Dendritic cell treated with granulocyte-macrophage colony-stimulating factor and Interleukin-4, amounts not matched to agents 40 ng/mL and 50 ng/mL, for 4 days (primary cell): ENCODE results near the gene AP3B1.
"Not testable (repeated sequence)": the region's sequence is repeated elsewhere in the genome, so short reads cannot be mapped to it uniquely, and the experiment has no call there.

ENCODE experiments used
- H3K27ac Mint-ChIP-seq: one replicate; pipeline ENCODE4 v1.8.0; 2022; ENCODE audit warnings: mild to moderate bottlenecking, mixed read lengths
- H3K27me3 Mint-ChIP-seq: one replicate; pipeline ENCODE4 v1.8.0; 2022; ENCODE audit warnings: mild to moderate bottlenecking, mixed read lengths
- H3K36me3 Mint-ChIP-seq: one replicate; pipeline ENCODE4 v1.8.0; 2022; ENCODE audit warnings: low read depth, mixed read lengths
- H3K4me1 Mint-ChIP-seq: one replicate; pipeline ENCODE4 v1.8.0; 2022; ENCODE audit warnings: low read depth, mixed read lengths
- H3K4me3 Mint-ChIP-seq: one replicate; pipeline ENCODE4 v1.8.0; 2022; ENCODE audit warnings: mild to moderate bottlenecking, moderate library complexity, mixed read lengths
- H3K9me3 Mint-ChIP-seq: one replicate; pipeline ENCODE4 v1.8.0; 2022; ENCODE audit warnings: mixed read lengths
- intact Hi-C: fragments of 100-400 bp; cut with micrococcal nuclease; formaldehyde crosslinking; loops from one replicate; pipeline ENCODE4 v1.15.0; 2022

The AP3B1 gene

GRCh38 chr5:78213799-78214198 is 80.7 kb downstream of the AP3B1 start:
- Mint-ChIP-seq H3K27me3 (no peaks in the 10 kb centered on the region), H3K9me3 (no peaks in the 10 kb centered on the region), H3K36me3 (peaks cover 36% of the 10 kb centered on the region), H3K4me3 (no peak overlapping the region), H3K4me1 (no peaks in the 10 kb centered on the region), H3K27ac (no peak overlapping the region)
- intact Hi-C loops: no loop called here

DNA sequence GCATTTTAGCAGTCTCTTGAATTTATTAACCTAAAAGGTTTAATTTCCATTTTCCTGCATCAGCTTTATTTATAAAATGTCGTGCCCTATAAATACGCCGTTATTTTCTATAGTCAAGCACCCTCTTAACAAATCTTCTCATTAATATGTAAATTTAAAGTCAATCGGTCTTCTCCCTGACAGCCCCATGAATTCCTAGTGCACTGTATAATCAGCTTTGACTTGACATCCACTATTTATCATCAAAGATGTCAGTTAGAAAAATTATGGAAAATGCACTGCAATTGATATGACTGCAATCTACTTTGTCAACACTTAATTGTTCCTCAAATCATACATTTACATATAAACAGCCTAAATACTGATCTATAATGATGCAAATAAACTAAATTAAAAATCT is 83.4 kb downstream of the AP3B1 start:
- H3K27me3 Mint-ChIP-seq: no peaks in the 10 kb centered on the region
- H3K4me1 Mint-ChIP-seq: peaks cover 6% of the 10 kb centered on the region
- intact Hi-C loops: no loop called here
- H3K4me3 Mint-ChIP-seq: no peak overlapping the region
- no peaks in the 10 kb centered on the region for H3K9me3 Mint-ChIP-seq
- H3K36me3 Mint-ChIP-seq: peaks cover 51% of the 10 kb centered on the region
- H3K27ac Mint-ChIP-seq: no peak overlapping the region

- Mint-ChIP-seq H3K4me1 (peaks cover 6% of the 10 kb centered on the region), H3K9me3 (peaks cover 15% of the 10 kb centered on the region), H3K27me3 (no peaks in the 10 kb centered on the region), H3K4me3 (no peak overlapping the region), H3K36me3 (peaks cover 67% of the 10 kb centered on the region), H3K27ac (no peak overlapping the region)
- intact Hi-C loops: no loop called here
Observed at GRCh38 chr5:78204241-78204640, 90.3 kb downstream of the AP3B1 start.

DNA sequence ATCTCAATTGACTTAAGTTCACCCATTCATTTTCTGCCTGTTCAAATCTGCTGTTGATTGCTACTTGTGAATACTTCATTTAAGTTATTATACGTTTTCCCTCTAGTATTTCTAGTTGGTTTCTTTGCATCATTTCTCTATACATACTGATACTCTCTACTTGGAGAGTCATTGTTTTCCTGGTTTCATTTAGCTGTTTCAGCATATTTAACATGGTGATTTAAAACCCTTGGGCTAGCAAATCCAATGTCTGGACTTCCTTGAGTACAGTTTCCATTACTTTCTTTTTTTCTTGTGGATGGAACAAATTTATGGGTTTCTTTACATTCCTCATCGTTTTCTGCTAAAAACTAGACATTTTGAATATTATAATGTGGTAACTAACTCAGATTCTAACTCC is 90.7 kb downstream of the AP3B1 start:
- Mint-ChIP-seq H3K36me3 (peaks cover 63% of the 10 kb centered on the region), H3K4me3 (no peak overlapping the region), H3K27me3 (no peaks in the 10 kb centered on the region), H3K4me1 (peaks cover 6% of the 10 kb centered on the region), H3K27ac (no peak overlapping the region), H3K9me3 (peaks cover 15% of the 10 kb centered on the region)
- intact Hi-C loops: no loop called here

GRCh38 chr5:78190402-78190801 is 104.1 kb downstream of the AP3B1 start:
- intact Hi-C loops: no loop called here
- Mint-ChIP-seq H3K27ac (no peak overlapping the region), H3K9me3 (peaks cover 7% of the 10 kb centered on the region), H3K4me3 (no peak overlapping the region), H3K27me3 (no peaks in the 10 kb centered on the region), H3K4me1 (no peaks in the 10 kb centered on the region), H3K36me3 (peaks cover 20% of the 10 kb centered on the region)

GRCh38 chr5:78188681-78189080 is 105.8 kb downstream of the AP3B1 start:
- H3K4me1 Mint-ChIP-seq, intact Hi-C loops, H3K9me3 Mint-ChIP-seq, H3K27ac Mint-ChIP-seq, H3K27me3 Mint-ChIP-seq, H3K4me3 Mint-ChIP-seq: not testable (repeated sequence)
- peaks cover 22% of the 10 kb centered on the region for H3K36me3 Mint-ChIP-seq

GRCh38 chr5:78187172-78187571 is 107.3 kb downstream of the AP3B1 start:
- no peak overlapping the region for H3K4me3 Mint-ChIP-seq
- no peak overlapping the region for H3K27ac Mint-ChIP-seq
- peaks cover 32% of the 10 kb centered on the region for H3K36me3 Mint-ChIP-seq
- H3K4me1 Mint-ChIP-seq: peaks cover 8% of the 10 kb centered on the region
- intact Hi-C loops: no loop called here
- H3K9me3 Mint-ChIP-seq: peaks cover 7% of the 10 kb centered on the region
- H3K27me3 Mint-ChIP-seq: no peaks in the 10 kb centered on the region

DNA sequence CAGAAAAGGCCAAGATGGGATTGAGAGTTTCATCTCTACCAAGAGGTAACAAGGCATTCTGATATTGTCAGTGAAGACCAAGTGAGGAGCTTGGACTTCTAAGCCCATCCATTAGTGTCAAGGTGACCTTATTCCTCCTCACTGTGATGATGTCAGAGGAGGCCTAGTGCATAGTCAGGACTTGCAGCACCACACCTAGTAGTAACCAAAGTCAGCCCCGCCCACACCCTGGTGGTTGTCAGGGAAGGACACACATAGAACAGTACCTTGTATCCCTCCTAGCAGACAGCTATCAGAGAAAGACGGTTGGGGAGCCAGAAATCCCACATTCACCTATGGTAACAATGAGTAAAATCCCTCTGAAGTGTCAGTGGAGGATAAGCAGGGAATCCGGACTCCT is 111.7 kb downstream of the AP3B1 start:
- Mint-ChIP-seq H3K9me3 (no peaks in the 10 kb centered on the region), H3K27ac (no peak overlapping the region), H3K36me3 (peaks cover 43% of the 10 kb centered on the region), H3K4me1 (peaks cover 8% of the 10 kb centered on the region), H3K4me3 (no peak overlapping the region), H3K27me3 (no peaks in the 10 kb centered on the region)
- intact Hi-C loops: no loop called here

DNA sequence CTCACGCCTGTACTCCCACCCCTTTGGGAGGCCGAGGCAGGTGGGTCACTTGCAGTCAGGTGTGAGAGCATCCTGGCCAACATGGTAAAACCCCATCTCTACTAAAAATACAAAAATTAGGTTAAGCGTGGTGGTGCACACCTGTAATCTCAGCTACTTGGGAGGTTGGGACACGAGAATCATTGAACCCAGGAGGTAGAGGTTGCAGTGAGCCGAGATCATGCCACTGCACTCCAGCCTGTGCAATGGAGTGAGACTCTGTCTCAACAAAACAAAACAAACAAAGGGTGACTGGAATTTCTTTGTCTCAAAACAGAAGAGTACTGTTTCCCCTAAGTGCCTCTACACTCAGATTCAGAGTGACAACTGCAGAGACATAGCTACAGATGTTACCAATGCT is 116.1 kb downstream of the AP3B1 start:
- Mint-ChIP-seq H3K27ac (no peak overlapping the region), H3K36me3 (peaks cover 70% of the 10 kb centered on the region), H3K4me1 (no peaks in the 10 kb centered on the region), H3K27me3 (no peaks in the 10 kb centered on the region), H3K4me3 (no peak overlapping the region), H3K9me3 (peaks cover 14% of the 10 kb centered on the region)
- intact Hi-C loops: no loop called here

DNA sequence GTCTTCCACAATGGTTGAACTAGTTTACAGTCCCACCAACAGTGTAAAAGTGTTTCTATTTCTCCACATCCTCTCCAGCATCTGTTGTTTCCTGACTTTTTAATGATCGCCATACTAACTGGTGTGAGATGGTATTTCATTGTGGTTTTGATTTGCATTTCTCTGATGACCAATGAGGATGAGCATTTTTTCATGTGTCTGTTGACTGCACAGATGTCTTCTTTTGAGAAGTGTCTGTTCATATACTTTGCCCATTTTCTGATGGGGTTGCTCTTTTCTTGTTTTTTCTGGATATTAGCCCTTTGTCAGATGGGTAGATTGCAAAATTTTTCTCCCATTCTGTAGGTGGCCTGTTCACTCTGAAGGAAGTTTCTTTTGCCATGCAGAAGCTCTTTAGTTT is 124.2 kb downstream of the AP3B1 start:
- H3K27me3 Mint-ChIP-seq, H3K4me1 Mint-ChIP-seq, H3K4me3 Mint-ChIP-seq, H3K27ac Mint-ChIP-seq, intact Hi-C loops: not testable (repeated sequence)
- Mint-ChIP-seq H3K36me3 (peaks cover 91% of the 10 kb centered on the region), H3K9me3 (peaks cover 44% of the 10 kb centered on the region)

- Mint-ChIP-seq H3K4me3 (no peak overlapping the region), H3K4me1 (no peaks in the 10 kb centered on the region), H3K27ac (no peak overlapping the region), H3K36me3 (peaks cover 64% of the 10 kb centered on the region), H3K27me3 (no peaks in the 10 kb centered on the region), H3K9me3 (peaks cover 7% of the 10 kb centered on the region)
- intact Hi-C loops: no loop called here
Observed at GRCh38 chr5:78162253-78162862, 132.1 kb downstream of the AP3B1 start.

- no peak overlapping the region for H3K27ac Mint-ChIP-seq
- H3K36me3 Mint-ChIP-seq: peaks cover 79% of the 10 kb centered on the region
- no peak overlapping the region for H3K4me3 Mint-ChIP-seq
- H3K9me3 Mint-ChIP-seq: peaks cover 7% of the 10 kb centered on the region
- no peaks in the 10 kb centered on the region for H3K27me3 Mint-ChIP-seq
- intact Hi-C loops: no loop called here
- no peaks in the 10 kb centered on the region for H3K4me1 Mint-ChIP-seq
Observed at GRCh38 chr5:78157001-78157400, 137.5 kb downstream of the AP3B1 start.

- intact Hi-C loops: no loop called here
- Mint-ChIP-seq H3K27me3 (no peaks in the 10 kb centered on the region), H3K4me3 (no peak overlapping the region), H3K9me3 (no peaks in the 10 kb centered on the region), H3K36me3 (peaks cover 94% of the 10 kb centered on the region), H3K4me1 (no peaks in the 10 kb centered on the region), H3K27ac (no peak overlapping the region)
Observed at GRCh38 chr5:78151594-78152271, 142.8 kb downstream of the AP3B1 start.

DNA sequence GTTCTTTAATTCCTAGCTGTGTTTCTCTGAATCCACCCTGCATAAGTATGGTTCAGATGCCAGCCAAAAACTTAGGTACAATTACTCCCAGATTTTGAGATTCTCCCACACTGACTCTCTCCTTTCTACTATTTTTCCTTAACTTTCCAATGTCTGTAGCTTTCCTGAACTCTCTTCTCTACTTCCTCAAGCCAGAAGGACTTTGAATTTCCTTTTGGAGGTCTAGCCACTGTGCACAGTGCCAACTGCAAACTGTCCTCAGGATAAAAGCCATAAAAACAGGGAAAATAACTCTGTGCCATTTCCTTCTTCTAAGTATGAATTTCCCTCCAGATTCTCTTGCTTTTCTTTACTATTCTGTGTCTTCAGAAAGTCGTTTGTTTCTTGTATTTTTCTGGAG is 157.2 kb downstream of the AP3B1 start:
- H3K9me3 Mint-ChIP-seq: no peaks in the 10 kb centered on the region
- H3K27me3 Mint-ChIP-seq: no peaks in the 10 kb centered on the region
- intact Hi-C loops: no loop called here
- peaks cover 57% of the 10 kb centered on the region for H3K36me3 Mint-ChIP-seq
- no peaks in the 10 kb centered on the region for H3K4me1 Mint-ChIP-seq
- no peak overlapping the region for H3K4me3 Mint-ChIP-seq
- no peak overlapping the region for H3K27ac Mint-ChIP-seq

- Mint-ChIP-seq H3K9me3 (no peaks in the 10 kb centered on the region), H3K27ac (no peak overlapping the region), H3K36me3 (peaks cover 38% of the 10 kb centered on the region), H3K4me1 (no peaks in the 10 kb centered on the region), H3K27me3 (no peaks in the 10 kb centered on the region), H3K4me3 (no peak overlapping the region)
- intact Hi-C loops: no loop called here
Observed at GRCh38 chr5:78133423-78133822, 161.1 kb downstream of the AP3B1 start.
